CD4-positive, alpha-beta memory T cell (primary cell): ENCODE measurements around the gene SCN1B. TPM values are rescaled to one million over a fixed set of nuclear protein-coding genes. Genes with fewer than 3 reads are reported as not detected.

Source experiments
- CTCF ChIA-PET: fragments of 350-600 bp; sonication (Branson Sonifier 250); formaldehyde crosslinking; loops from one replicate; lab custom pipeline; 2021; ENCODE audit warnings: inconsistent platforms; ENCODE audit not compliant: partially characterized antibody; lab: Charles Lee
- POLR2A ChIA-PET: fragments of 350-600 bp; sonication (Branson Sonifier 250); formaldehyde crosslinking; loops from one replicate; lab custom pipeline; 2021; ENCODE audit not compliant: partially characterized antibody; lab: Charles Lee
- DNase-seq, 5 donors: peaks; one replicate each; pipeline versions ENCODE4 v3.0.0 to v3.0.0-alpha.2; 2020 to 2022; ENCODE audit warnings: mixed read lengths in 1 of 5
- H3K27ac ChIP-seq: one replicate; pipeline ENCODE4 v1.7.0; 2013; ENCODE audit warnings: low read depth, low read length
- H3K27me3 ChIP-seq: 2 replicates; pipeline ENCODE4 v1.7.0; 2013; ENCODE audit warnings: mild to moderate bottlenecking, low read length, moderate library complexity; ENCODE audit not compliant: insufficient read depth
- H3K36me3 ChIP-seq: 2 replicates; pipeline ENCODE4 v1.7.0; 2013; ENCODE audit warnings: mild to moderate bottlenecking, low read length, moderate library complexity; ENCODE audit not compliant: insufficient read depth
- H3K4me1 ChIP-seq: 2 replicates; pipeline ENCODE4 v1.7.0; 2013; ENCODE audit warnings: mild to moderate bottlenecking, low read length, moderate library complexity; ENCODE audit not compliant: insufficient read depth
- H3K4me3 ChIP-seq, 2 donors: one replicate each; pipeline ENCODE4 v1.7.0; 2013; ENCODE audit warnings: low read length in 2 of 2, mild to moderate bottlenecking in 1 of 2
- H3K9me3 ChIP-seq, 2 donors: one replicate each; pipeline ENCODE4 v1.7.0; 2013; ENCODE audit warnings: low read length in 2 of 2, control low read depth in 1 of 2; ENCODE audit not compliant: control insufficient read depth in 1 of 2
- H3K27ac Mint-ChIP-seq, 7 donors: one replicate each; pipeline ENCODE4 v1.8.0; 2020 to 2021; ENCODE audit warnings: mixed read lengths in 7 of 7, mild to moderate bottlenecking in 6 of 7, inconsistent platforms in 3 of 7, moderate library complexity in 3 of 7
- H3K27me3 Mint-ChIP-seq, 2 donors: one replicate each; pipeline ENCODE4 v1.8.0; 2020 to 2021; ENCODE audit warnings: mixed read lengths in 2 of 2
- H3K36me3 Mint-ChIP-seq, 2 donors: one replicate each; pipeline ENCODE4 v1.8.0; 2020 to 2021; ENCODE audit warnings: mixed read lengths in 2 of 2, inconsistent platforms in 1 of 2, mild to moderate bottlenecking in 1 of 2
- H3K4me1 Mint-ChIP-seq, 4 donors: one replicate each; pipeline ENCODE4 v1.8.0; 2020 to 2021; ENCODE audit warnings: mixed read lengths in 4 of 4, mild to moderate bottlenecking in 1 of 4
- H3K4me3 Mint-ChIP-seq, 8 donors: one replicate each; pipeline ENCODE4 v1.8.0; 2020 to 2021; ENCODE audit warnings: mixed read lengths in 8 of 8, mild to moderate bottlenecking in 7 of 8, moderate library complexity in 6 of 8, inconsistent platforms in 3 of 8
- H3K9me3 Mint-ChIP-seq, 8 donors: one replicate each; pipeline ENCODE4 v1.8.0; 2020 to 2021; ENCODE audit warnings: mixed read lengths in 8 of 8, mild to moderate bottlenecking in 5 of 8, inconsistent platforms in 3 of 8, moderate library complexity in 1 of 8
- intact Hi-C: fragments of 100-400 bp; cut with micrococcal nuclease; formaldehyde crosslinking; loops from one replicate; pipeline ENCODE4 v1.15.1; 2023
- polyA plus RNA-seq, 2 donors: library from polyadenylated mRNA; unstranded; fragments of 300-500 nt; fragmentation: Illumina TruSeq; gene quantifications; one replicate each; pipeline ENCODE4 v1.2.3, GENCODE V29; 2021
- total RNA-seq, 2 experiments: library from RNA; stranded (reverse); gene quantifications; one replicate each; pipeline ENCODE4 v1.2.3, GENCODE V29; 2021

Gene SCN1B
- total and polyA plus RNA-seq, 4 experiments from 2014 or later: 0.64 to 1.5 (median 1.4) TPM; not detected in 1

- Mint-ChIP-seq H3K27me3 (peaks cover 6% of the 10 kb centered on the region in 2 donors), H3K4me3 (no peak overlapping the region), H3K4me1 (peaks cover 0 to 2% (median under 1%) of the 10 kb centered on the region in 4 donors), H3K9me3 (no peaks in the 10 kb centered on the region), H3K27ac (peak overlapping the region in 1 of 7 donors; percentile 39), H3K36me3 (no peaks in the 10 kb centered on the region)
- Histone ChIP-seq H3K4me1 (no peaks in the 10 kb centered on the region), H3K27me3 (no peaks in the 10 kb centered on the region), H3K27ac (no peak overlapping the region), H3K9me3 (no peaks in the 10 kb centered on the region), H3K4me3 (no peak overlapping the region), H3K36me3 (no peaks in the 10 kb centered on the region)
- intact Hi-C loops: no loop called here
- ChIA-PET POLR2A (interaction anchor here (0.6 kb wide), 1 partner anchor 82 kb away, joined by 3 read pairs; no protein-coding TSS in a partner anchor), CTCF (no interaction called here)
- no peak for DNase-seq
Observed at GRCh38 chr19:35077411-35078223, 47.3 kb downstream of the SCN1B start.

DNA sequence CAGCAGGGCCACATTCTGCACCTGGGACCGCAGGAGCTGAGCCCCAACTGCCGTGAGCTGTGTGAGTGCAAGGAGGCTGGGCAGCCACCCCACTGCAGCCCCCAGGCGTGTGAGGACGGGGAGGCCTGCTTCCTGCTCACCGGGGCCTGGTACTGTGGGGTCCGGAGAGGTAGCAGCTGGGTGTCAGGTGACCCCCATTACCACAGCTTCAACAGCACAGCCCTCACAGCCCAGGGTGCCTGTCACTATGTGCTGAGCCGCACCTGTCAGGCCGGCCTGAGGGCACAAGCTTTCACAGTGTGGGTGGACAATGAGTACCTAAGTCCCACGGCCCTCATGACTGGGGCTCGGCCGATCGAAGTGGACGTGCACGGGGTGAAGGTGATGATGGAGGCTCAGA is 49.6 kb downstream of the SCN1B start:
- Mint-ChIP-seq H3K27me3 (peaks cover 6% of the 10 kb centered on the region in 2 donors), H3K4me1 (peaks cover 0 to 2% (median under 1%) of the 10 kb centered on the region in 4 donors), H3K9me3 (no peaks in the 10 kb centered on the region), H3K27ac (peak overlapping the region in 1 of 7 donors; percentile 46), H3K4me3 (no peak overlapping the region), H3K36me3 (no peaks in the 10 kb centered on the region)
- DNase-seq: no peak
- intact Hi-C loops: no loop called here
- Histone ChIP-seq H3K27ac (no peak overlapping the region), H3K9me3 (no peaks in the 10 kb centered on the region), H3K36me3 (no peaks in the 10 kb centered on the region), H3K4me3 (no peak overlapping the region), H3K4me1 (no peaks in the 10 kb centered on the region), H3K27me3 (no peaks in the 10 kb centered on the region)
- CTCF ChIA-PET: no interaction called here
- POLR2A ChIA-PET: no interaction called here

- peaks cover 4 to 6% of the 10 kb centered on the region in 2 donors for H3K27me3 Mint-ChIP-seq
- H3K9me3 Mint-ChIP-seq: no peaks in the 10 kb centered on the region
- POLR2A ChIA-PET: no interaction called here
- H3K36me3 ChIP-seq: no peaks in the 10 kb centered on the region
- no peaks in the 10 kb centered on the region for H3K9me3 ChIP-seq
- no peak overlapping the region for H3K4me3 ChIP-seq
- intact Hi-C loops: no loop called here
- H3K27ac ChIP-seq: no peak overlapping the region
- H3K27ac Mint-ChIP-seq: no peak overlapping the region
- peaks cover 3% of the 10 kb centered on the region for H3K4me1 ChIP-seq
- CTCF ChIA-PET: interaction anchor here (1.1 kb wide), 1 partner anchor 14 kb away, joined by 4 read pairs; no protein-coding TSS in a partner anchor
- no peaks in the 10 kb centered on the region for H3K36me3 Mint-ChIP-seq
- DNase-seq: no peak
- no peaks in the 10 kb centered on the region for H3K27me3 ChIP-seq
- H3K4me3 Mint-ChIP-seq: no peak overlapping the region
- peaks cover 2 to 4% (median 4%) of the 10 kb centered on the region in 4 donors for H3K4me1 Mint-ChIP-seq
Observed at GRCh38 chr19:35080613-35081170, 50.4 kb downstream of the SCN1B start.

GRCh38 chr19:35081201-35081600 is 50.9 kb downstream of the SCN1B start:
- Mint-ChIP-seq H3K36me3 (no peaks in the 10 kb centered on the region), H3K27ac (no peak overlapping the region), H3K4me1 (peaks cover 4 to 8% (median 6%) of the 10 kb centered on the region in 4 donors), H3K27me3 (peaks cover 4 to 6% of the 10 kb centered on the region in 2 donors), H3K9me3 (no peaks in the 10 kb centered on the region), H3K4me3 (no peak overlapping the region)
- Histone ChIP-seq H3K27ac (no peak overlapping the region), H3K36me3 (no peaks in the 10 kb centered on the region), H3K4me3 (no peak overlapping the region), H3K27me3 (no peaks in the 10 kb centered on the region), H3K9me3 (no peaks in the 10 kb centered on the region), H3K4me1 (peaks cover 6% of the 10 kb centered on the region)
- intact Hi-C loops: no loop called here
- DNase-seq: no peak
- ChIA-PET CTCF (interaction anchor here (1.1 to 2.1 kb wide), 2 partner anchors 10 to 15 kb away, joined by 4 to 7 read pairs; no protein-coding TSS in a partner anchor), POLR2A (no interaction called here)

GRCh38 chr19:35083691-35084508 is 53.6 kb downstream of the SCN1B start:
- no peak overlapping the region for H3K27ac Mint-ChIP-seq
- Histone ChIP-seq H3K4me1 (peaks cover 11% of the 10 kb centered on the region), H3K36me3 (no peaks in the 10 kb centered on the region), H3K27ac (no peak overlapping the region), H3K27me3 (no peaks in the 10 kb centered on the region), H3K9me3 (no peaks in the 10 kb centered on the region), H3K4me3 (no peak overlapping the region)
- intact Hi-C loops: no loop called here
- no peak for DNase-seq
- no peak overlapping the region for H3K4me3 Mint-ChIP-seq
- ChIA-PET POLR2A (no interaction called here), CTCF (interaction anchor here (1.2 kb wide), 1 partner anchor 17 kb away, joined by 4 read pairs; no protein-coding TSS in a partner anchor)
- H3K27me3 Mint-ChIP-seq: no peaks in the 10 kb centered on the region
- H3K4me1 Mint-ChIP-seq: peaks cover 3 to 9% (median 6%) of the 10 kb centered on the region in 4 donors
- H3K36me3 Mint-ChIP-seq: no peaks in the 10 kb centered on the region
- no peaks in the 10 kb centered on the region for H3K9me3 Mint-ChIP-seq

GRCh38 chr19:35084509-35084762 is 54.2 kb downstream of the SCN1B start:
- no peaks in the 10 kb centered on the region for H3K27me3 ChIP-seq
- peaks cover 3 to 9% (median 6%) of the 10 kb centered on the region in 4 donors for H3K4me1 Mint-ChIP-seq
- no peak overlapping the region for H3K27ac ChIP-seq
- POLR2A ChIA-PET: no interaction called here
- peaks cover 0 to 2% of the 10 kb centered on the region in 2 donors for H3K27me3 Mint-ChIP-seq
- intact Hi-C loops: no loop called here
- no peak overlapping the region for H3K4me3 ChIP-seq
- peaks cover 11% of the 10 kb centered on the region for H3K4me1 ChIP-seq
- DNase-seq: no peak
- no peak overlapping the region for H3K27ac Mint-ChIP-seq
- CTCF ChIA-PET: interaction anchor here (1.9 kb wide), 1 partner anchor 18 kb away, joined by 6 read pairs; no protein-coding TSS in a partner anchor
- H3K9me3 Mint-ChIP-seq: no peaks in the 10 kb centered on the region
- H3K36me3 Mint-ChIP-seq: no peaks in the 10 kb centered on the region
- no peak overlapping the region for H3K4me3 Mint-ChIP-seq
- no peaks in the 10 kb centered on the region for H3K9me3 ChIP-seq
- no peaks in the 10 kb centered on the region for H3K36me3 ChIP-seq

- H3K36me3 Mint-ChIP-seq: no peaks in the 10 kb centered on the region
- H3K27ac Mint-ChIP-seq: peak overlapping the region in 3 of 7 donors; percentile 30 to 85 (median 70)
- ChIA-PET POLR2A (no interaction called here), CTCF (interaction anchor here (0.8 to 2.5 kb wide), 3 partner anchors 20 to 71 kb away, joined by 3 to 9 read pairs (median 6); no protein-coding TSS in a partner anchor)
- Histone ChIP-seq H3K4me3 (no peak overlapping the region), H3K9me3 (no peaks in the 10 kb centered on the region), H3K4me1 (peaks cover 18% of the 10 kb centered on the region), H3K27ac (no peak overlapping the region), H3K36me3 (no peaks in the 10 kb centered on the region), H3K27me3 (no peaks in the 10 kb centered on the region)
- peak overlapping the region in 1 of 8 donors; percentile 33 for H3K4me3 Mint-ChIP-seq
- no peak for DNase-seq
- peaks cover 5 to 15% (median 7%) of the 10 kb centered on the region in 4 donors for H3K4me1 Mint-ChIP-seq
- intact Hi-C loops: no loop called here
- peaks cover 6 to 8% of the 10 kb centered on the region in 2 donors for H3K27me3 Mint-ChIP-seq
- H3K9me3 Mint-ChIP-seq: no peaks in the 10 kb centered on the region
Observed at GRCh38 chr19:35085947-35086346, 55.7 kb downstream of the SCN1B start.
